K562 (cell line): ENCODE data around the gene POR. TPM values are rescaled to one million over a fixed set of nuclear protein-coding genes. Genes with fewer than 3 reads are reported as not detected.

Experiments used
- CEBPB ChIP-seq: fragments of 450-650 bp; IDR thresholded peaks from 2 replicates; pipeline ENCODE4 v1.6.1; 2016; ENCODE audit warnings: missing genetic modification characterization, missing compliant biosample characterization
- HIVEP1 ChIP-seq: fragments of 250-450 bp; sonication (Bioruptor Pico); IDR thresholded peaks from 2 replicates; pipeline ENCODE4 v1.4.0; 2020; ENCODE audit warnings: mild to moderate bottlenecking
- MAZ ChIP-seq, 2 experiments: fragments of 450-650 bp in 1 of 2; sonication (generic) in 1 of 2; formaldehyde crosslinking; IDR thresholded peaks in 1 of 2; conservative IDR thresholded peaks in 1 of 2; 2 replicates each; pipeline versions ENCODE4 v1.4.0 to v1.5.0; 2020; ENCODE audit warnings: mild to moderate bottlenecking in 1 of 2, missing genetic modification reagents in 1 of 2
- MTF1 ChIP-seq: fragments of 250-450 bp; sonication (Bioruptor Pico); IDR thresholded peaks from 2 replicates; pipeline ENCODE4 v1.9.0; 2021; ENCODE audit warnings: moderate library complexity, mild to moderate bottlenecking, inconsistent platforms, borderline replicate concordance
- POLR2B ChIP-seq: fragments of 450-650 bp; IDR thresholded peaks from 2 replicates; pipeline ENCODE4 v1.6.1; 2018; ENCODE audit warnings: low read depth; ENCODE audit not compliant: partially characterized antibody
- RBM22 ChIP-seq: fragments of 200-400 bp; formaldehyde crosslinking; IDR thresholded peaks from 2 replicates; pipeline ENCODE4 v1.6.1; 2018; ENCODE audit warnings: low read length, low read depth; ENCODE audit not compliant: poor library complexity, severe bottlenecking
- polyA plus RNA-seq, 8 experiments: library from polyadenylated mRNA; depleted of rRNA in 4 of 8; stranded (reverse) in 5 of 8; unstranded in 3 of 8; fragments of >200 nt; fragmentation: Nextera tagmentation in 2 of 8; fragmentation: Illumina TruSeq in 1 of 8; extraction: Ambion mirVana in 2 of 8; extraction: Trizol in 1 of 8; gene quantifications; 2 replicates each; pipeline versions ENCODE4 v1.2.1 to v1.2.3, GENCODE V29; 2011 to 2014; ENCODE audit warnings: inconsistent platforms in 1 of 8, missing spikeins in 1 of 8
- total RNA-seq, 7 experiments: library from RNA; depleted of rRNA in 6 of 7; stranded (reverse); fragments of >200 nt in 6 of 7; fragmentation: Illumina TruSeq in 2 of 7; extraction: Trizol in 2 of 7; gene quantifications; 2 replicates each; pipeline versions ENCODE4 v1.2.1 to v1.2.3, GENCODE V29; 2011 to 2021; ENCODE audit warnings: low replicate concordance in 1 of 7
- TF ChIP-seq, protein P1 (sequence below): fragments of 250-450 bp; sonication (Bioruptor Pico); IDR thresholded peaks from 2 replicates; pipeline ENCODE4 v1.8.0; 2022; ENCODE audit warnings: inconsistent platforms
- TF ChIP-seq, protein P2 (sequence below): sonication (generic); formaldehyde crosslinking; IDR thresholded peaks from 2 replicates; pipeline ENCODE4 v1.8.0; 2022; ENCODE audit warnings: missing genetic modification reagents, mild to moderate bottlenecking, borderline replicate concordance
- TF ChIP-seq, protein P3 (sequence below): sonication (generic); formaldehyde crosslinking; IDR thresholded peaks from 2 replicates; pipeline ENCODE4 v1.8.0; 2022; ENCODE audit warnings: mild to moderate bottlenecking, missing genetic modification reagents, borderline replicate concordance
- TF ChIP-seq, protein P4 (sequence below): fragments of 450-650 bp; IDR thresholded peaks from 2 replicates; pipeline ENCODE4 v1.6.1; 2014; ENCODE audit warnings: low read depth, mild to moderate bottlenecking, moderate library complexity, borderline replicate concordance
- TF ChIP-seq, protein P5 (sequence below), 2 experiments: IDR thresholded peaks; 2 replicates each; pipeline ENCODE4 v1.6.1; 2012; ENCODE audit warnings: improper control_type of control experiment in 2 of 2, low read depth in 2 of 2, low read length in 2 of 2, borderline replicate concordance in 1 of 2
- TF ChIP-seq, protein P6 (sequence below): fragments of 150-350 bp; IDR thresholded peaks from 2 replicates; pipeline ENCODE4 v1.6.1; 2014; ENCODE audit warnings: low read depth, mild to moderate bottlenecking, low read length, borderline replicate concordance

POR gene
- total and polyA plus RNA-seq, 9 of the 15 experiments (the other 6 are each of a cell fraction or from before 2014, with no cell fraction given), result 4.7 to 142 (median 40.8) TPM

DNA sequence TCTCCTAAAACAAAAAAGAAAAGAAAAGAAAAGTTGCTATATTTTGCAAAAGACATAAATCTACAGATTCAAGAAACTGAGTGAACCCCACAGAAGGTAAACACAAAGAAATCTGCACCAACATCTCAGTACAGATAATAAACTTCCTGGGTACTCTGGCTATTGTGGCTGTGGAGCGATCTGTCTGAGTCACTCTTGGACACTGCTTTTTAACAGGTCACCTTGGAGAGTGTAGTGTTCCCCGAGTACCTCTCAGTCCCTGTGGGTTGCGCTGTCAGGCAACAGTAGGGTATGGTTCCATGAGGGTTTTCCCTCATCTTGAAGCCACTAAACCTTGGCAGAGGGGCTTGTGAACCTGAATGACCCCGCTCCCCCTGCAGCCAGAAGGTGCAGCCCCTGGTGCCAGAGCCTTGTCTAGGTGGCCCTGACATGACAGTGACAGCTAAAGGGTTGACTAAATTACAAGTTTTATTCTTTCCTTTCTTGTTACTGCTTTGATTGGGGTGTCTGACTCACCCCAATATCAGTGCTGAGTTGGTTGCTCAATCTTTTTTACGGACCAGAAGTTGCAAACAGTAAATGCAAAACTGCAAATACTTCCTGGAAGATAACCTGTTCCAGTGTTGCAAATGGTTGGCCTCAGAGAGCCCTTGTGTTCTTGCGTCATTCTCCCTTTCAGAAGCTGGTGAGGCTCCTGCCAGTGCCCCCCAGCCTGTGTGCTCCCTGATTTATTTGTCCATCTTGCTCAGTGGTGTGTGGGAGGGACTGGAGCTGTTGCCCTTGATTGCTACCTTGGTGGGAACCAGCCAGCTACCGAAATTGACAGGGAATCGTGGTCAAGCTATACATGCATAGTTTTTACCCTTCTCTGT, 30.6 kb downstream of the POR start (continued):
- TF ChIP-seq, protein P1, sequence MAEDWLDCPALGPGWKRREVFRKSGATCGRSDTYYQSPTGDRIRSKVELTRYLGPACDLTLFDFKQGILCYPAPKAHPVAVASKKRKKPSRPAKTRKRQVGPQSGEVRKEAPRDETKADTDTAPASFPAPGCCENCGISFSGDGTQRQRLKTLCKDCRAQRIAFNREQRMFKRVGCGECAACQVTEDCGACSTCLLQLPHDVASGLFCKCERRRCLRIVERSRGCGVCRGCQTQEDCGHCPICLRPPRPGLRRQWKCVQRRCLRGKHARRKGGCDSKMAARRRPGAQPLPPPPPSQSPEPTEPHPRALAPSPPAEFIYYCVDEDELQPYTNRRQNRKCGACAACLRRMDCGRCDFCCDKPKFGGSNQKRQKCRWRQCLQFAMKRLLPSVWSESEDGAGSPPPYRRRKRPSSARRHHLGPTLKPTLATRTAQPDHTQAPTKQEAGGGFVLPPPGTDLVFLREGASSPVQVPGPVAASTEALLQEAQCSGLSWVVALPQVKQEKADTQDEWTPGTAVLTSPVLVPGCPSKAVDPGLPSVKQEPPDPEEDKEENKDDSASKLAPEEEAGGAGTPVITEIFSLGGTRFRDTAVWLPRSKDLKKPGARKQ (CRISPR knock-in tag), result no peak
- TF ChIP-seq, protein P2, sequence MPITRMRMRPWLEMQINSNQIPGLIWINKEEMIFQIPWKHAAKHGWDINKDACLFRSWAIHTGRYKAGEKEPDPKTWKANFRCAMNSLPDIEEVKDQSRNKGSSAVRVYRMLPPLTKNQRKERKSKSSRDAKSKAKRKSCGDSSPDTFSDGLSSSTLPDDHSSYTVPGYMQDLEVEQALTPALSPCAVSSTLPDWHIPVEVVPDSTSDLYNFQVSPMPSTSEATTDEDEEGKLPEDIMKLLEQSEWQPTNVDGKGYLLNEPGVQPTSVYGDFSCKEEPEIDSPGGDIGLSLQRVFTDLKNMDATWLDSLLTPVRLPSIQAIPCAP (CRISPR knock-in tag), result no peak
- TF ChIP-seq POLR2B (no peak), MAZ (CRISPR knock-in tag; conservative IDR thresholded peaks at IDR 0.05 in 1 of 2, IDR thresholded peaks at IDR 0.05 in 1 of 2) (no peak), RBM22 (no peak), MTF1 (no peak), CEBPB (peak; percentile 97), HIVEP1 (CRISPR knock-in tag) (no peak)
- TF ChIP-seq, protein P3, sequence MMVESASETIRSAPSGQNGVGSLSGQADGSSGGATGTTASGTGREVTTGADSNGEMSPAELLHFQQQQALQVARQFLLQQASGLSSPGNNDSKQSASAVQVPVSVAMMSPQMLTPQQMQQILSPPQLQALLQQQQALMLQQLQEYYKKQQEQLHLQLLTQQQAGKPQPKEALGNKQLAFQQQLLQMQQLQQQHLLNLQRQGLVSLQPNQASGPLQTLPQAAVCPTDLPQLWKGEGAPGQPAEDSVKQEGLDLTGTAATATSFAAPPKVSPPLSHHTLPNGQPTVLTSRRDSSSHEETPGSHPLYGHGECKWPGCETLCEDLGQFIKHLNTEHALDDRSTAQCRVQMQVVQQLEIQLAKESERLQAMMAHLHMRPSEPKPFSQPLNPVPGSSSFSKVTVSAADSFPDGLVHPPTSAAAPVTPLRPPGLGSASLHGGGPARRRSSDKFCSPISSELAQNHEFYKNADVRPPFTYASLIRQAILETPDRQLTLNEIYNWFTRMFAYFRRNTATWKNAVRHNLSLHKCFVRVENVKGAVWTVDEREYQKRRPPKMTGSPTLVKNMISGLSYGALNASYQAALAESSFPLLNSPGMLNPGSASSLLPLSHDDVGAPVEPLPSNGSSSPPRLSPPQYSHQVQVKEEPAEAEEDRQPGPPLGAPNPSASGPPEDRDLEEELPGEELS (CRISPR knock-in tag), result no peak
- TF ChIP-seq, protein P4, sequence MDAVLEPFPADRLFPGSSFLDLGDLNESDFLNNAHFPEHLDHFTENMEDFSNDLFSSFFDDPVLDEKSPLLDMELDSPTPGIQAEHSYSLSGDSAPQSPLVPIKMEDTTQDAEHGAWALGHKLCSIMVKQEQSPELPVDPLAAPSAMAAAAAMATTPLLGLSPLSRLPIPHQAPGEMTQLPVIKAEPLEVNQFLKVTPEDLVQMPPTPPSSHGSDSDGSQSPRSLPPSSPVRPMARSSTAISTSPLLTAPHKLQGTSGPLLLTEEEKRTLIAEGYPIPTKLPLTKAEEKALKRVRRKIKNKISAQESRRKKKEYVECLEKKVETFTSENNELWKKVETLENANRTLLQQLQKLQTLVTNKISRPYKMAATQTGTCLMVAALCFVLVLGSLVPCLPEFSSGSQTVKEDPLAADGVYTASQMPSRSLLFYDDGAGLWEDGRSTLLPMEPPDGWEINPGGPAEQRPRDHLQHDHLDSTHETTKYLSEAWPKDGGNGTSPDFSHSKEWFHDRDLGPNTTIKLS, result no peak
- TF ChIP-seq, protein P5, sequence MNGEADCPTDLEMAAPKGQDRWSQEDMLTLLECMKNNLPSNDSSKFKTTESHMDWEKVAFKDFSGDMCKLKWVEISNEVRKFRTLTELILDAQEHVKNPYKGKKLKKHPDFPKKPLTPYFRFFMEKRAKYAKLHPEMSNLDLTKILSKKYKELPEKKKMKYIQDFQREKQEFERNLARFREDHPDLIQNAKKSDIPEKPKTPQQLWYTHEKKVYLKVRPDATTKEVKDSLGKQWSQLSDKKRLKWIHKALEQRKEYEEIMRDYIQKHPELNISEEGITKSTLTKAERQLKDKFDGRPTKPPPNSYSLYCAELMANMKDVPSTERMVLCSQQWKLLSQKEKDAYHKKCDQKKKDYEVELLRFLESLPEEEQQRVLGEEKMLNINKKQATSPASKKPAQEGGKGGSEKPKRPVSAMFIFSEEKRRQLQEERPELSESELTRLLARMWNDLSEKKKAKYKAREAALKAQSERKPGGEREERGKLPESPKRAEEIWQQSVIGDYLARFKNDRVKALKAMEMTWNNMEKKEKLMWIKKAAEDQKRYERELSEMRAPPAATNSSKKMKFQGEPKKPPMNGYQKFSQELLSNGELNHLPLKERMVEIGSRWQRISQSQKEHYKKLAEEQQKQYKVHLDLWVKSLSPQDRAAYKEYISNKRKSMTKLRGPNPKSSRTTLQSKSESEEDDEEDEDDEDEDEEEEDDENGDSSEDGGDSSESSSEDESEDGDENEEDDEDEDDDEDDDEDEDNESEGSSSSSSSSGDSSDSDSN (IDR thresholded peaks at IDR 0.05; ENCODE audit: borderline replicate concordance in 1 of 2, low read depth in 2 of 2, low read length in 2 of 2), result no peak
- TF ChIP-seq, protein P6, sequence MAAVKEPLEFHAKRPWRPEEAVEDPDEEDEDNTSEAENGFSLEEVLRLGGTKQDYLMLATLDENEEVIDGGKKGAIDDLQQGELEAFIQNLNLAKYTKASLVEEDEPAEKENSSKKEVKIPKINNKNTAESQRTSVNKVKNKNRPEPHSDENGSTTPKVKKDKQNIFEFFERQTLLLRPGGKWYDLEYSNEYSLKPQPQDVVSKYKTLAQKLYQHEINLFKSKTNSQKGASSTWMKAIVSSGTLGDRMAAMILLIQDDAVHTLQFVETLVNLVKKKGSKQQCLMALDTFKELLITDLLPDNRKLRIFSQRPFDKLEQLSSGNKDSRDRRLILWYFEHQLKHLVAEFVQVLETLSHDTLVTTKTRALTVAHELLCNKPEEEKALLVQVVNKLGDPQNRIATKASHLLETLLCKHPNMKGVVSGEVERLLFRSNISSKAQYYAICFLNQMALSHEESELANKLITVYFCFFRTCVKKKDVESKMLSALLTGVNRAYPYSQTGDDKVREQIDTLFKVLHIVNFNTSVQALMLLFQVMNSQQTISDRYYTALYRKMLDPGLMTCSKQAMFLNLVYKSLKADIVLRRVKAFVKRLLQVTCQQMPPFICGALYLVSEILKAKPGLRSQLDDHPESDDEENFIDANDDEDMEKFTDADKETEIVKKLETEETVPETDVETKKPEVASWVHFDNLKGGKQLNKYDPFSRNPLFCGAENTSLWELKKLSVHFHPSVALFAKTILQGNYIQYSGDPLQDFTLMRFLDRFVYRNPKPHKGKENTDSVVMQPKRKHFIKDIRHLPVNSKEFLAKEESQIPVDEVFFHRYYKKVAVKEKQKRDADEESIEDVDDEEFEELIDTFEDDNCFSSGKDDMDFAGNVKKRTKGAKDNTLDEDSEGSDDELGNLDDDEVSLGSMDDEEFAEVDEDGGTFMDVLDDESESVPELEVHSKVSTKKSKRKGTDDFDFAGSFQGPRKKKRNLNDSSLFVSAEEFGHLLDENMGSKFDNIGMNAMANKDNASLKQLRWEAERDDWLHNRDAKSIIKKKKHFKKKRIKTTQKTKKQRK, result no peak
